Thyroid gland (tissue), 4 donors: Measurements from ENCODE around the gene INSYN1.

Source experiments
- CTCF ChIP-seq, 6 experiments: fragments of 200-600 bp in 3 of 6; fragments of 450-650 bp in 3 of 6; sonication (generic) in 3 of 6; IDR thresholded peaks; one replicate each; pipeline ENCODE4 v1.5.1; 2016 to 2019; ENCODE audit warnings: antibody characterized with exemption in 6 of 6, mild to moderate bottlenecking in 2 of 6, inconsistent platforms in 1 of 6, moderate library complexity in 1 of 6
- POLR2A ChIP-seq, 2 donors: fragments of 450-650 bp; IDR thresholded peaks; one replicate each; pipeline ENCODE4 v1.6.1; 2017; ENCODE audit warnings: antibody characterized with exemption in 2 of 2, mild to moderate bottlenecking in 2 of 2, moderate library complexity in 1 of 2

DNA sequence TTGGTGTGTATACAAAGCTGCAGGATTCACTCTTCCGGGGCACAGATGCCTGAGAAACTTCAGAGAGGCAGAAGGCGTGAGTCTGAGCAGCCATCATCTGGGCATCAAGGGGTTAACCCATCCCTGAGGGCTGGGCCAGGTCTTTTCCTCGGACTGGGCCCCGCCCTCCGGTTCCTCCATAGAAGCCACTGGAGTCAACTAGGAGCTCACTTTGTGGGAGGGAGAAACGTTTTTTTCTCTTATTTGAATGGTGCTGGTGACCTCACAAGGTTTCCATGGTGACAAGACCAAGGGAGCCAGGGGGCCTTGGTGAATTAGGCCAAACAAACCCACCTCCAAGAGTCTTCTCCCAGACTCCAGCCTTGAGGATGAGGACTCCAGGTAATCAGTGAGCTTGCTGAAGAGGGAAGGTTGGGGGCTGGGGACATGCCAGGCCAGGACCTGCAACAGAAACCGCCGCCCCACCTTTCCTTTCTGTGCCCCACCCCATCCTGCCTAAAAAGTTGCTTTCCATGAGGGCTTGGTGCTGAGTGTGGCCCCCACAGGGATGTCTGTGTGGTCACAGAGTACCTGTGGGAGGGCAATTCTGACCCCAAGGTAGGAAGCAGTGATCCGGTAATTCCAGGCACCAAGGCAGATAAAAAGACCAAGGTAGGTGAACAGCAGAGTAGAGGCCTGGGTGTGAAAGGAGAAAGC lies 14.8 kb upstream of the INSYN1 start:
- TF ChIP-seq CTCF (IDR thresholded peaks at IDR 0.05) (no peak), POLR2A (IDR thresholded peaks at IDR 0.05) (no peak)
